ENCODE results near the gene SLC9C1.

Gene SLC9C1

DNA sequence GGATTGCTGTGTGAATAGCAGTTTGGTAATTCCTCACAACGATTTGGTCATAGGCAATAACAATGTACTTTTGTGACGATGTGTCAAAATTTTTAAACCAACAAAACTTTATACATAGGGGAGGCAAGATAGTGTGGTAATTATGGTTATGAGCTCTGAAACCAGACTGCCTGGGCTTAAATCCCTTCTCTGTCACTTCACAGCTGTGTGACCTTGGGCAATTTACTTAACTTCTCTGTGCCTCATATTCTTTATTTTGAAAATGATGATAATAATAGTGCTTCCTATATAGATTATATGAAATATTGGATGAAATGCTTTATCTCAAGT lies 44.7 kb upstream of the SLC9C1 start:
- H3K79me2 ChIP-seq (ENCODE audit: insufficient read depth, low read depth): no peaks in the 10 kb centered on the region
- no peaks in the 10 kb centered on the region for H3K36me3 ChIP-seq (ENCODE audit: insufficient read depth)
- TF ChIP-seq CTCF (conservative IDR thresholded peaks at IDR 0.05; ENCODE audit: low read depth, low read length): no peak
- H3K27me3 ChIP-seq (ENCODE audit: insufficient read depth, low read depth): no peaks in the 10 kb centered on the region
- H3K4me2 ChIP-seq: no peak overlapping the region
- no peak overlapping the region for H3K9ac ChIP-seq
- no peaks in the 10 kb centered on the region for H3K4me1 ChIP-seq (ENCODE audit: low read depth, poor library complexity, severe bottlenecking)
- no peaks in the 10 kb centered on the region for H4K20me1 ChIP-seq (ENCODE audit: insufficient read depth)
- H2AFZ ChIP-seq (ENCODE audit: low read depth): no peak overlapping the region
- H3K27ac ChIP-seq: no peak overlapping the region
- no peak overlapping the region for H3K4me3 ChIP-seq (IDR thresholded peaks at IDR 0.05; ENCODE audit: insufficient read depth, low read depth, low read length)

DNA sequence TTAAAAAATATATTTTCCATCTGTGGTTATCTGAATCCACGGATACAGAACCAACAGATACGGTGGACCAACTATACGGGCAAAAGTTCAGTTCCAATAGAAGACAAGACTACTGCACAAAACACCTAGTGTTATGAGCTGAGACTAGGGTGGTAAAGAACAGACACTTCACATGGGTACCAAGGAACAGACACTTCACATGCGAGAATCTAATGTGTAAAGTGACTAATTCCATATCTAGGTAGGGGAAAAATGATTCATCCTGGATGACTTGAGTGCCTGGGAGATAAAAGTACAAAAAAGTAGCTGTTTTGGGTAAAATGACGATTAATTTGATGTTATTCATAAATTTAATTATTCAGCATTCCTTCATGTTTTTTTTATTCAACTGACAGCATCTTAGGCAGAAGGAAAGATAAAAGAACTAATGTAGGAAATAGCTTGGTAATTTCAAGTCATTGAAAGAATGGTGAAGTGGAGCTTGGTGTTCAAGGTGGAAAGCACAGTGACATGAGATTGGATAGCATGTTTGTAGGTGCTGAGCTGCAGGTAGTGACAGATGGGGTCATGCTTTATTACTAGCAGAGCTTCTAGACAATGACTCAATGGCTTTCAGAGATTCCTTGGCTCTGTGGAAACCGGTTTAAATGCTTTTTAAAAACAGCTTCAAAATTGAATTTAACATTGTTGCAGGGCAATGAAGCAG lies 44.2 kb upstream of the SLC9C1 start:
- Histone ChIP-seq H2AFZ (ENCODE audit: low read depth) (no peak overlapping the region), H3K79me2 (ENCODE audit: insufficient read depth, low read depth) (no peaks in the 10 kb centered on the region), H3K9ac (no peak overlapping the region), H3K4me2 (no peak overlapping the region), H3K36me3 (ENCODE audit: insufficient read depth) (no peaks in the 10 kb centered on the region), H3K4me1 (ENCODE audit: low read depth, poor library complexity, severe bottlenecking) (no peaks in the 10 kb centered on the region), H4K20me1 (ENCODE audit: insufficient read depth) (no peaks in the 10 kb centered on the region), H3K27ac (no peak overlapping the region), H3K27me3 (ENCODE audit: insufficient read depth, low read depth) (no peaks in the 10 kb centered on the region), H3K4me3 (IDR thresholded peaks at IDR 0.05; ENCODE audit: insufficient read depth, low read depth, low read length) (no peak overlapping the region)
- TF ChIP-seq CTCF (conservative IDR thresholded peaks at IDR 0.05; ENCODE audit: low read depth, low read length): no peak

GRCh38 chr3:112335434-112335781 lies 41.4 kb upstream of the SLC9C1 start:
- H4K20me1 ChIP-seq (ENCODE audit: insufficient read depth): no peaks in the 10 kb centered on the region
- H3K27me3 ChIP-seq (ENCODE audit: insufficient read depth, low read depth): no peaks in the 10 kb centered on the region
- TF ChIP-seq CTCF (conservative IDR thresholded peaks at IDR 0.05; ENCODE audit: low read depth, low read length): no peak
- H2AFZ ChIP-seq (ENCODE audit: low read depth): no peak overlapping the region
- H3K4me1 ChIP-seq (ENCODE audit: low read depth, poor library complexity, severe bottlenecking): no peaks in the 10 kb centered on the region
- H3K4me3 ChIP-seq (IDR thresholded peaks at IDR 0.05; ENCODE audit: insufficient read depth, low read depth, low read length): no peak overlapping the region
- H3K4me2 ChIP-seq: no peak overlapping the region
- no peaks in the 10 kb centered on the region for H3K36me3 ChIP-seq (ENCODE audit: insufficient read depth)
- no peaks in the 10 kb centered on the region for H3K79me2 ChIP-seq (ENCODE audit: insufficient read depth, low read depth)
- H3K9ac ChIP-seq: no peak overlapping the region
- no peak overlapping the region for H3K27ac ChIP-seq

- Histone ChIP-seq H3K4me2 (no peak overlapping the region), H3K4me3 (IDR thresholded peaks at IDR 0.05; ENCODE audit: insufficient read depth, low read depth, low read length) (no peak overlapping the region), H3K27me3 (ENCODE audit: insufficient read depth, low read depth) (no peaks in the 10 kb centered on the region), H3K27ac (no peak overlapping the region), H3K4me1 (ENCODE audit: low read depth, poor library complexity, severe bottlenecking) (no peaks in the 10 kb centered on the region), H3K79me2 (ENCODE audit: insufficient read depth, low read depth) (no peaks in the 10 kb centered on the region), H4K20me1 (ENCODE audit: insufficient read depth) (no peaks in the 10 kb centered on the region), H2AFZ (ENCODE audit: low read depth) (no peak overlapping the region), H3K36me3 (ENCODE audit: insufficient read depth) (no peaks in the 10 kb centered on the region), H3K9ac (no peak overlapping the region)
- TF ChIP-seq CTCF (conservative IDR thresholded peaks at IDR 0.05; ENCODE audit: low read depth, low read length): no peak
Observed at GRCh38 chr3:112334691-112335433, 40.8 kb upstream of the SLC9C1 start.

Data from KMS-11 (cell line).